A549 treated with Hydrocortisone at 1 μM for 4 hours (cell line): ENCODE results near the gene SNAP25. TPM values are rescaled to one million over a fixed set of nuclear protein-coding genes. Genes with fewer than 3 reads are reported as not detected.

Experiments used
- total RNA-seq: library from RNA; stranded (reverse); fragments of 200-300 nt; extraction: Qiagen RNA extraction; gene quantifications from 5 replicates; pipeline ENCODE4 v1.2.3, GENCODE V29; 2022

SNAP25 gene
- 13.5 to 19.1 TPM (median 17.8 TPM) in 5 replicates for total RNA-seq

GRCh38 chr20:10218536-10219451 is at the start of gene SNAP25:
Gene SNAP25 (plus strand): TSS chr20:10218830. CDS start chr20:10275492, 56,662 bp downstream.

Other genes starting within 250 kb of the SNAP25 start
- gene ANKEF1, start 183.8 kb upstream of the SNAP25 start, total RNA-seq: 5.8 to 6.7 TPM (median 6.3 TPM) in 5 replicates
- gene MKKS, start 215.4 kb downstream of the SNAP25 start, total RNA-seq: 16.6 to 19.9 TPM (median 18.2 TPM) in 5 replicates
- gene SLX4IP, start 216.5 kb downstream of the SNAP25 start, total RNA-seq: 2.1 to 3.3 TPM (median 2.6 TPM) in 5 replicates